Measurements from ENCODE around the gene TDRD3. TPM values are rescaled to one million over a fixed set of nuclear protein-coding genes. Genes with fewer than 3 reads are reported as not detected.

TDRD3 gene
- total and polyA plus RNA-seq, 2 experiments from 2014 or later, result 13.1 to 13.3 TPM

DNA sequence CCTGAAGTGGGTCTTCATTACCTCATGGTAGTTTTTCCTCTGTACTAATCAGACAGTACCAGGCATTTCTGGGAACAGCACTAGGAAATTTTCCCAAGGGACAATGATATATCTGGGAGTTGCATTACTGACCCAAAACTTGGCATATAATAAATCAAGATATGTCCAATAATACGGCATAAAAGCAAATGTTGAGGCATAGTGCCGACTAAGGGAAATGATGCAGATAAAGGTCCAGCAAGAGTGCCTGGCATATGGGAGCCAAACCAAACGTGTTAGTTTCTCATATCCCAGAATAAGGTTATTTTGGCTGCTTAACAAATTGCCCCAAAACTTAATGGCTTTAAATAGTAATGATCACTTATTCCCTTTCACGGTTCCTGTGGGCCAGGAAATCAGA is 12.1 kb upstream of the TDRD3 start:
- Histone ChIP-seq H3K4me3 (no peak overlapping the region), H3K27ac (ENCODE audit: low read depth) (no peak overlapping the region), H3K36me3 (ENCODE audit: insufficient read depth) (no peaks in the 10 kb centered on the region), H3F3A (replicated peaks; ENCODE audit: low read depth) (no peaks in the 10 kb centered on the region), H3K27me3 (ENCODE audit: insufficient read depth) (no peaks in the 10 kb centered on the region), H3K4me1 (ENCODE audit: insufficient read depth) (peaks cover 11% of the 10 kb centered on the region), H4K20me1 (replicated peaks; ENCODE audit: insufficient read depth) (no peaks in the 10 kb centered on the region), H3K9me2 (ENCODE audit: insufficient read depth) (no peaks in the 10 kb centered on the region), H3K4me2 (no peak overlapping the region), H2AFZ (peak overlapping the region; percentile 1; the same call in 1 of the 2 replicates), H3K79me2 (replicated peaks; ENCODE audit: insufficient read depth) (no peaks in the 10 kb centered on the region)
- TF ChIP-seq JUNB (IDR thresholded peaks at IDR 0.05; ENCODE audit: unreplicated experiment), result no peak
- TF ChIP-seq POLR2AphosphoS5 (IDR thresholded peaks at IDR 0.05; ENCODE audit: low read depth), result no peak
- TF ChIP-seq CREB1 (CRISPR knock-in tag; IDR thresholded peaks at IDR 0.05; ENCODE audit: low read depth), result no peak
- TF ChIP-seq ZNF331 (CRISPR knock-in tag; IDR thresholded peaks at IDR 0.05; ENCODE audit: low read depth), result no peak
- TF ChIP-seq ZNF114 (CRISPR knock-in tag; IDR thresholded peaks at IDR 0.05), result no peak
- TF ChIP-seq, protein P1, sequence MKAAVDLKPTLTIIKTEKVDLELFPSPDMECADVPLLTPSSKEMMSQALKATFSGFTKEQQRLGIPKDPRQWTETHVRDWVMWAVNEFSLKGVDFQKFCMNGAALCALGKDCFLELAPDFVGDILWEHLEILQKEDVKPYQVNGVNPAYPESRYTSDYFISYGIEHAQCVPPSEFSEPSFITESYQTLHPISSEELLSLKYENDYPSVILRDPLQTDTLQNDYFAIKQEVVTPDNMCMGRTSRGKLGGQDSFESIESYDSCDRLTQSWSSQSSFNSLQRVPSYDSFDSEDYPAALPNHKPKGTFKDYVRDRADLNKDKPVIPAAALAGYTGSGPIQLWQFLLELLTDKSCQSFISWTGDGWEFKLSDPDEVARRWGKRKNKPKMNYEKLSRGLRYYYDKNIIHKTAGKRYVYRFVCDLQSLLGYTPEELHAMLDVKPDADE (IDR thresholded peaks at IDR 0.05), result no peak
- TF ChIP-seq ZNF462 (CRISPR knock-in tag; IDR thresholded peaks at IDR 0.05), result no peak
- no peak for TF ChIP-seq NANOG (IDR thresholded peaks at IDR 0.05; ENCODE audit: borderline replicate concordance)
- TF ChIP-seq REST (IDR thresholded peaks at IDR 0.05; ENCODE audit: unreplicated experiment), result no peak
- Mint-ChIP-seq H3K36me3 (ENCODE audit: low read depth) (no peaks in the 10 kb centered on the region), H3K9me3 (no peaks in the 10 kb centered on the region), H3K27me3 (ENCODE audit: insufficient read depth, low read depth, poor library complexity) (peaks cover 2% of the 10 kb centered on the region), H3K4me3 (no peak overlapping the region), H3K4me1 (peaks cover 13% of the 10 kb centered on the region; the same call in 2 of the 3 replicates), H3K27ac (no peak overlapping the region)
- DNase-seq (ENCODE audit: low spot score) (no peak), ATAC-seq (no peak)

Measured in GM23338 (cell line).